Inflammatory macrophage (primary cell): ENCODE measurements around the gene REXO4.
"Not testable (repeated sequence)": the region's sequence is repeated elsewhere in the genome, so short reads cannot be mapped to it uniquely, and the experiment has no call there.

Experiments used
- DNase-seq, 2 donors: peaks; one replicate each; pipeline ENCODE4 v3.0.0-alpha.2; 2020 to 2022

The REXO4 gene

GRCh38 chr9:133386338-133386737, 31.5 kb downstream of the REXO4 start:
- no peak for DNase-seq

DNA sequence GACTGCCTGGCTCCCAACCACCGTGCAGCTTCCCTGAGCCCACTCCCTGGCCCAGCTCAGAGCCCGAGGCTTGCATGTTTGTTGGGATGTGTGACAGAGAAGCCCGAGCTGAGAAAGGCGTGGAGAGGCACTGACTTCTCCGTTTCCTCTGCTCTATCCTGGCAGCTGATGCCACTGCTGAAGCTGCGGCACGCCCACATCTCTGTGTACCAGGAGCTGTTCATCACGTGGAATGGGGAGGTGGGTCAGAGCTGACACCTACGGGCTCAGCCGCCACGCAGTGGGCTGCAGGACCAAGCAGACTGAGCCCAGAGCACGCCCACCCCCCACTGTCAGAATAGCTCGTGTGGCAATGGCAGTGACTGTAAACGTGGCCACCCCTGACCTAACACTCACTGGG, 32.4 kb downstream of the REXO4 start:
- no peak for DNase-seq

GRCh38 chr9:133384736-133385321, 33.0 kb downstream of the REXO4 start:
- no peak for DNase-seq

- DNase-seq: no peak
These were observed 34.4 kb downstream of the REXO4 start for GRCh38 chr9:133383438-133383837.

- DNase-seq: no peak
These were observed 35.2 kb downstream of the REXO4 start for GRCh38 chr9:133382507-133383141.

GRCh38 chr9:133380734-133381133, 37.1 kb downstream of the REXO4 start:
- DNase-seq: no peak

GRCh38 chr9:133379153-133380086, 38.4 kb downstream of the REXO4 start:
- no peak for DNase-seq

DNA sequence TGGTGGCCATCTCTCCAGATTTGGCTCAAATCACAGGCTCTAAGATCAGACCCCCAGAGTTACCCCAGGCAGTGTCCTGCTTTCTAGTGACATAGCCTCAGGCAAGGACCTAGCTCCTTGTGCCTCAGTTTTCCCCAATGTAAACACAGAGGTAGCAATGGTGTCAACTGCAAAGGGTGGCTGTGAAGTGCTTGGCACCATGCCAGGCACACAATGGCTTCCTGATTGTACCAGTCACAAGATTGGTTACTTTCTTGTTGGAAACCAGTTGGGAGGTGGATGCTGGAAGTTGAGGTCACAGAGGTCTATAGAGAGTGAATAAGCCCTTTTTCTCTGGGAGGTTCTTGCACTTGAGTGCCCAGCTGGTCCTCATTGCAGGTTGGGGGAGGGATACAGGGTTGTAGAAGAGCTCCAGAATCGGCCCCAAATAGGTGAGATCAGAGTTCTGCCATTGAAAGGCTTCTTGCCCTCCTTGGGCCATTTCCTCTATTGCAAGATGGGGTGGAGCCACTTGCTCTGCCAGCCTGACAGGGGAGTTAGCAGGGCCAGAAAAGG, 39.3 kb downstream of the REXO4 start:
- no peak for DNase-seq

- DNase-seq: no peak
These were observed 40.0 kb downstream of the REXO4 start for GRCh38 chr9:133377721-133378216.

GRCh38 chr9:133377280-133377679, 40.5 kb downstream of the REXO4 start:
- DNase-seq: not testable (repeated sequence)

GRCh38 chr9:133375724-133376654, 41.8 kb downstream of the REXO4 start, which contains the start of the genes STKLD1 and SURF4:
Gene STKLD1 (plus strand): TSS chr9:133376366. CDS start chr9:133376474, 108 bp downstream.
Gene SURF4 (minus strand): TSS chr9:133376060. CDS start chr9:133375969, 91 bp downstream.
- DNase-seq: peak; percentile 97 to 98

GRCh38 chr9:133375116-133375723, 42.6 kb downstream of the REXO4 start:
- peak; percentile 40 to 60 for DNase-seq

- DNase-seq: peak; percentile 8 to 47
These were observed 43.1 kb downstream of the REXO4 start for GRCh38 chr9:133374612-133375115.

DNA sequence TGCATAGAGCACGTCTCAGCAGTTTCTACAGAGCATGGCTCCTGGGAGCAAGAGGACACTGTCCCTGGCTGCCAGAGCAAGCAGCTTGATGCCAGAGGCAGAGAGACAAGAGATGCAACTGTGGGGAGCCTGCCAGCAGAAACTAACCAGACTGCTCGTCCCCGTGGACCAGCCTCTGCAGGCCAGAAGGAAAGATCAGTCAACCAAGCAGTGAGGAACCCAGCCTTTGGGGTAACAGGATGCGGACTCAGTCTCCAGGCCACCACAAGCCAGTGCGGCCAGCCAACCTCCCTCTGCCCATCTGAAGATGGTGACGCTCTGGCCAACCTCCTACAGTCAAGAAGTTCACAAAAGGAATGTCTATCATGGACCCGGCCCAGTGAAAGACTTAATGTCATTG, 45.7 kb downstream of the REXO4 start:
- no peak for DNase-seq

GRCh38 chr9:133371261-133371711, 46.5 kb downstream of the REXO4 start:
- peak in 1 of 2 donors; percentile 9 for DNase-seq

- no peak for DNase-seq
These were observed 47.1 kb downstream of the REXO4 start for GRCh38 chr9:133370685-133371084.

DNA sequence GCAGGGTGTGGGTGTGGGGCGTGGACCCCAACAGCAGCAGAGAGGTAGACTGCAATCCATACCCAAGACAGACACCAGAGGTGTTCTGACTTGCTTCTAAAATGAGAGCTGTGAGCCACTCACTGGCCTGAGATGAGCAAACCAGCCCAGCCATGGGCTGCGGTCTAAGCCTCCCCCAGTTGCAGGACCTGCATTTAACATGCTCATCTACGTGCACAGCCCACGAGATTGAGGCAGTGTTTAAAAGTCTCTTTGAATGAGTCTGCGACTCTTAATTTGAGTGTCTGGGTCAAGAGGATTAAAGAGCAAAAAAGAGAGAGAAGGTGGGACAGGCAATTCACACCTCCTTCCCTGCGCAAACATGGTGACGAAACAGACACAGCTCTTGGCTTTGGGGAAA, 47.9 kb downstream of the REXO4 start:
- DNase-seq: no peak

GRCh38 chr9:133369422-133369821, 48.4 kb downstream of the REXO4 start:
- no peak for DNase-seq

- no peak for DNase-seq
These were observed 49.4 kb downstream of the REXO4 start for GRCh38 chr9:133368249-133368881.

DNA sequence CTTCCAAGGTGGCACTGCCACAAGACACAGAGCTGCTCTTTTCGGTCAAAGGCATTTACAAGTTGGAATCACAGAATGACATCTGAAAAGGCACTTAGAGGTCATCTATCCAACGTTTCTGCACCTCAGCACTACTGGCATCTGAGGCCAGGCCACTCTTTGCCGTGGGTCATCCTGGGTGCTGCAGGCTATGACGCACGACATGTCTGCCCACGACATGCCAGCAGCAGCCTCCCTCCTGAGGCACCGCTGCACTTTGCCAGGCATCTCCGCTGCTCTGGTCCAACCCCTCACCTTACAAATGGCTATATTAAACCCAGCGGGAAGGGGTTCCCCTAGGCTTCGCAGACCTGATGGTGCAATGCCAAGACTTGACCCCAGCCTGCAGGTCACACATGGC, 50.0 kb downstream of the REXO4 start:
- DNase-seq: no peak
